Adrenal gland (tissue), 5 donors: ENCODE data around the gene ZBTB24.

Experiments used
- CTCF ChIP-seq, 6 experiments: fragments of 450-650 bp in 4 of 6; fragments of 200-600 bp in 2 of 6; sonication (generic) in 1 of 6; IDR thresholded peaks; 1 replicate in 5 of 6; 2 replicates in 1 of 6; pipeline versions ENCODE4 v1.5.1 to v1.8.0; 2016 to 2021; ENCODE audit warnings: antibody characterized with exemption in 6 of 6, mild to moderate bottlenecking in 2 of 6, moderate library complexity in 1 of 6
- POLR2A ChIP-seq, 2 donors: fragments of 450-650 bp; IDR thresholded peaks; one replicate each; pipeline ENCODE4 v1.6.1; 2017; ENCODE audit warnings: antibody characterized with exemption in 2 of 2, mild to moderate bottlenecking in 2 of 2, moderate library complexity in 1 of 2
- donor health status: DM: no; HTN: no; CAD: no.

GRCh38 chr6:109523478-109523877 is 40.5 kb upstream of the ZBTB24 start:
- TF ChIP-seq CTCF (IDR thresholded peaks at IDR 0.05) (no peak), POLR2A (IDR thresholded peaks at IDR 0.05) (no peak)
